B cell (primary cell): Measurements from ENCODE around the gene ADARB2. TPM values are rescaled to one million over a fixed set of nuclear protein-coding genes. Genes with fewer than 3 reads are reported as not detected.

Experiments used
- ATAC-seq: fragments of 200-7000 bp; cut with Tn5 transposase; one replicate; pipeline ENCODE4 v1.10.0; 2021; ENCODE audit warnings: low read depth, mild to moderate bottlenecking, moderate number of reproducible peaks, moderate library complexity
- CTCF ChIA-PET: fragments of 350-600 bp; sonication (Branson Sonifier 250); formaldehyde crosslinking; loops from one replicate; lab custom pipeline; 2021; ENCODE audit warnings: antibody characterized with exemption, inconsistent platforms; lab: Charles Lee
- POLR2A ChIA-PET: fragments of 350-600 bp; sonication (Branson Sonifier 250); formaldehyde crosslinking; loops from one replicate; lab custom pipeline; 2021; ENCODE audit warnings: antibody characterized with exemption; lab: Charles Lee
- DNase-seq: peaks from one replicate; pipeline ENCODE4 v3.0.0; 2013
- H2AFZ ChIP-seq: 2 replicates; pipeline ENCODE4 v1.6.1; 2012; ENCODE audit warnings: mild to moderate bottlenecking, low read depth, low read length; ENCODE audit not compliant: insufficient read depth, poor library complexity, severe bottlenecking
- H3K27ac ChIP-seq, 2 donors: 1 replicate in 1 of 2; 2 replicates in 1 of 2; pipeline ENCODE4 v1.5.1; 2012 to 2013; ENCODE audit warnings: low read length in 2 of 2, mild to moderate bottlenecking in 2 of 2, moderate library complexity in 1 of 2
- H3K27me3 ChIP-seq, 4 experiments: fragments of 200-600 bp in 1 of 4; sonication (generic) in 1 of 4; replicated peaks in 1 of 4; 1 replicate in 2 of 4; 2 replicates in 2 of 4; pipeline versions ENCODE4 v1.6.1 to v1.7.0; 2013 to 2016; ENCODE audit warnings: low read length in 3 of 4, mild to moderate bottlenecking in 2 of 4, mixed read lengths in 1 of 4, moderate library complexity in 1 of 4; ENCODE audit not compliant: insufficient read depth in 4 of 4, control insufficient read depth in 3 of 4; ENCODE audit errors: control extremely low read depth in 1 of 4
- H3K36me3 ChIP-seq, 2 experiments: replicated peaks in 1 of 2; 1 replicate in 1 of 2; 2 replicates in 1 of 2; pipeline versions ENCODE4 v1.6.1 to v1.7.1; 2013; ENCODE audit warnings: low read length in 1 of 2; ENCODE audit not compliant: insufficient read depth in 2 of 2, control insufficient read depth in 1 of 2; ENCODE audit errors: control extremely low read depth in 1 of 2, extremely low read depth in 1 of 2
- H3K4me1 ChIP-seq, 2 donors: fragments of 200-600 bp in 1 of 2; sonication (generic) in 1 of 2; 1 replicate in 1 of 2; 2 replicates in 1 of 2; pipeline versions ENCODE4 v1.5.1 to v1.6.1; 2013 to 2017; ENCODE audit warnings: low read length in 2 of 2; ENCODE audit not compliant: control insufficient read depth in 2 of 2, insufficient read depth in 2 of 2
- H3K4me2 ChIP-seq: replicated peaks from 2 replicates; pipeline ENCODE3; 2012; ENCODE audit warnings: mild to moderate bottlenecking, low read depth, low read length; ENCODE audit not compliant: poor library complexity, severe bottlenecking
- H3K4me3 ChIP-seq, 5 experiments: fragments of 200-600 bp in 1 of 5; sonication (generic) in 1 of 5; 1 replicate in 3 of 5; 2 replicates in 2 of 5; pipeline versions ENCODE4 v1.5.1 to v1.7.0; 2011 to 2016; ENCODE audit warnings: low read length in 4 of 5, mild to moderate bottlenecking in 4 of 5, low read depth in 2 of 5, control low read depth in 1 of 5, moderate library complexity in 1 of 5; ENCODE audit not compliant: insufficient read depth in 1 of 5; ENCODE audit errors: control extremely low read depth in 1 of 5, extremely low read depth in 1 of 5
- H3K79me2 ChIP-seq: fragments of 200-600 bp; sonication (generic); one replicate; pipeline ENCODE4 v1.6.0; 2016; ENCODE audit warnings: low read length; ENCODE audit not compliant: control insufficient read depth, insufficient read depth
- H3K9ac ChIP-seq: fragments of 200-600 bp; sonication (generic); 2 replicates; pipeline ENCODE4 v1.6.1; 2017; ENCODE audit warnings: mild to moderate bottlenecking, low read length, moderate library complexity
- H3K9me3 ChIP-seq, 3 donors: one replicate each; pipeline versions ENCODE4 v1.6.1 to v1.7.1; 2013; ENCODE audit warnings: low read length in 2 of 3; ENCODE audit not compliant: control insufficient read depth in 2 of 3, insufficient read depth in 1 of 3; ENCODE audit errors: control extremely low read depth in 1 of 3
- H4K20me1 ChIP-seq: 2 replicates; pipeline ENCODE4 v1.6.0; 2012; ENCODE audit warnings: mild to moderate bottlenecking, low read length; ENCODE audit not compliant: insufficient read depth, control insufficient read depth, poor library complexity, severe bottlenecking
- H3K27ac Mint-ChIP-seq: one replicate; pipeline ENCODE4 v1.8.0; 2021; ENCODE audit warnings: mixed read lengths
- H3K27me3 Mint-ChIP-seq: one replicate; pipeline ENCODE4 v1.8.0; 2021; ENCODE audit warnings: mixed read lengths
- H3K4me1 Mint-ChIP-seq: one replicate; pipeline ENCODE4 v1.8.0; 2021; ENCODE audit warnings: mixed read lengths
- H3K4me3 Mint-ChIP-seq: one replicate; pipeline ENCODE4 v1.8.0; 2021; ENCODE audit warnings: mixed read lengths
- H3K9me3 Mint-ChIP-seq: one replicate; pipeline ENCODE4 v1.8.0; 2022; ENCODE audit warnings: mixed read lengths; ENCODE audit not compliant: insufficient read depth
- CTCF ChIP-seq: fragments of 200-600 bp; IDR thresholded peaks from one replicate; pipeline ENCODE4 v1.8.0; 2022; ENCODE audit warnings: antibody characterized with exemption, mild to moderate bottlenecking
- EZH2 ChIP-seq: IDR thresholded peaks from 2 replicates; pipeline ENCODE4 v1.6.1; 2012; ENCODE audit warnings: borderline replicate concordance, low read depth, mild to moderate bottlenecking, moderate library complexity, low read length; ENCODE audit not compliant: insufficient read depth, poor library complexity, severe bottlenecking
- WGBS: methylation state at CpG from one replicate; pipeline ENCODE4 v1.1.5; 2013; ENCODE audit warnings: missing lambda C conversion rate; ENCODE audit not compliant: insufficient coverage; 5-methylcytosine and 5-hydroxymethylcytosine counted together
- intact Hi-C: fragments of 100-400 bp; cut with micrococcal nuclease; formaldehyde crosslinking; loops from one replicate; pipeline ENCODE4 v1.10.0; 2022
- polyA plus RNA-seq: library from polyadenylated mRNA; depleted of rRNA; stranded (reverse); fragments of >200 nt; gene quantifications from 2 replicates; pipeline ENCODE4 v1.2.3, GENCODE V29; 2012
- total RNA-seq, 2 donors: library from RNA; stranded (reverse); fragments of 120-200 nt in 1 of 2; gene quantifications; 1 replicate in 1 of 2; 2 replicates in 1 of 2; pipeline versions ENCODE4 v1.2.3 to v1.2.4, GENCODE V29; 2013 to 2022

Gene ADARB2
- total and polyA plus RNA-seq, 2 donors (not counting 1 experiment from before 2014, with no cell fraction given) = 0.13 to 0.96 TPM

- no peaks in the 10 kb centered on the region for H3K79me2 ChIP-seq
- no peaks in the 10 kb centered on the region for H3K4me1 ChIP-seq
- H3K4me3 ChIP-seq = no peak overlapping the region
- H3K4me1 Mint-ChIP-seq = no peaks in the 10 kb centered on the region
- H3K4me3 Mint-ChIP-seq = no peak overlapping the region
- WGBS = 86% methylated on average over 3 of the region's 4 CpGs
- POLR2A ChIA-PET = no interaction called here
- no peaks in the 10 kb centered on the region for H4K20me1 ChIP-seq
- no peak overlapping the region for H3K27ac ChIP-seq
- intact Hi-C loops = no loop called here
- no peak overlapping the region for H2AFZ ChIP-seq
- H3K4me2 ChIP-seq = no peak overlapping the region
- peaks cover 7% of the 10 kb centered on the region for H3K27me3 Mint-ChIP-seq
- no peaks in the 10 kb centered on the region for H3K27me3 ChIP-seq
- no peak overlapping the region for H3K27ac Mint-ChIP-seq
- no peak overlapping the region for H3K9ac ChIP-seq
- H3K9me3 ChIP-seq = peaks cover 0 to 5% (median 0%) of the 10 kb centered on the region in 3 donors
- TF ChIP-seq EZH2 (no peak), CTCF (no peak)
- H3K36me3 ChIP-seq = no peaks in the 10 kb centered on the region
- ATAC-seq (no peak), DNase-seq (no peak)
- H3K9me3 Mint-ChIP-seq = no peaks in the 10 kb centered on the region
- CTCF ChIA-PET = interaction anchor here (0.5 kb wide), 1 partner anchor 624 kb away, joined by 3 read pairs; no protein-coding TSS in a partner anchor
Measured at GRCh38 chr10:1345368-1345767, 392.0 kb downstream of the ADARB2 start.

- ChIA-PET CTCF (interaction anchor here (0.5 kb wide), 1 partner anchor 625 kb away, joined by 3 read pairs; no protein-coding TSS in a partner anchor), POLR2A (no interaction called here)
- Histone ChIP-seq H3K4me2 (no peak overlapping the region), H3K27me3 (no peaks in the 10 kb centered on the region), H3K36me3 (no peaks in the 10 kb centered on the region), H2AFZ (no peak overlapping the region), H3K4me1 (no peaks in the 10 kb centered on the region), H3K9me3 (peaks cover 0 to 7% (median 0%) of the 10 kb centered on the region in 3 donors), H3K9ac (no peak overlapping the region), H4K20me1 (no peaks in the 10 kb centered on the region), H3K79me2 (no peaks in the 10 kb centered on the region), H3K27ac (no peak overlapping the region), H3K4me3 (no peak overlapping the region)
- 83% methylated on average over 17 of the region's 17 CpGs for WGBS
- Mint-ChIP-seq H3K4me3 (no peak overlapping the region), H3K9me3 (no peaks in the 10 kb centered on the region), H3K27ac (no peak overlapping the region), H3K4me1 (no peaks in the 10 kb centered on the region), H3K27me3 (peaks cover 2% of the 10 kb centered on the region)
- ATAC-seq = no peak
- no peak for TF ChIP-seq EZH2
- no peak for TF ChIP-seq CTCF
- no peak for DNase-seq
- intact Hi-C loops = no loop called here
Measured at GRCh38 chr10:1344846-1345245, 392.5 kb downstream of the ADARB2 start.
